NCI-H2029 treated with DMSO at 0.1 percent for 48 hours (cell line): ENCODE data around the gene ADGRV1.

Experiments
- DNase-seq: peaks from one replicate; lab custom pipeline; 2025; lab: John Stamatoyannopoulos, UW

The ADGRV1 gene

DNA sequence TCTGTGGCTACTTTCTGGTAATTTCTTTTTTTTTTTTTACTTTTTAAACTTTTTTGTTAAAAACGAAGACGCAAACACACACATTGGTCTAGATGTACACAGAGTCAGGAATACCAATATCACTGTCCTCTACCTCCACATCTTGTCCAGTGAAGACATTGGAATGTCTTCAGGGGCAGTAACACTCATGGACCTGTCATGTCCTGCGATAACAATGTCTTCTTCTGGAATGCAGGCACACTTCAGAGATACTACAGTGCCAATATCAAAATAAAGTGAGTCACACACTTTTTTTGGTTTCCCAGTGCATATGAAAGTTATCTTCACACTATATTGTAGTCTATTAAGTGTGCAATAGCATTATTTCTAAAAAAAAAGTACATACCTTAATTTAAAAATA, 648.7 kb downstream of the ADGRV1 start:
- DNase-seq = no peak

DNA sequence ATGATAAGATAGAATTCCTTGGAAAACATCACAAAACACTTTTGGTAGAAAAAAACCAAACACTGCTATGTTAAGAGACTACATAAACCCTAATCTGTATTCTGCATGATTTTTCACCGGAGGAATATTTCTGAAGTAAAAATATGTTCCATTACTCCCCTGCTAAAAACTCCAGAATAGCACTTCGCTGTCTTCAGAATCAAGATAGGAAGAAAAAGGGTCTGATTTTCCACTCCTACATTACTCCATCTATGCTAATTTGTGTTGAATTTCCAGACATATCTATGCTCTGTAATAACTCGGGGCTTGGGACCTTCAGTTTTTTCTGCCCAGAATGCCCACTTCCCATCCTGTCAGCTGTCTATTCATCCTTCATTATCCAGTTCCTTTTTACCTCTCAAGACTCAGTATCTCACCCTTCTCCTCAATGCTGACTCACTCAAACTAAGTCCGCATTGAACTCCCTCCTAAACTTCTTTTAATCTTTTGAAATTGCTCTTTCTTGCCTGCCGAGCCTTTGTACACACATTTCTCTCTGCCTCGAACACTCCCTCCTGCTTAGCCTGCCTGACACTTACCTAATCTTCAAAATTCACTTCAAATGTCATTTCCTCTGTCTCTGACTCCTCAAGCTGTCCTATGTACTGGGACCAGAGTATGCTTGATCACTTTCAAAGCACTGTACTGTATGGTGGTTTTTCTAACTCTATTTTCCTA, 653.6 kb downstream of the ADGRV1 start:
- DNase-seq = no peak

DNA sequence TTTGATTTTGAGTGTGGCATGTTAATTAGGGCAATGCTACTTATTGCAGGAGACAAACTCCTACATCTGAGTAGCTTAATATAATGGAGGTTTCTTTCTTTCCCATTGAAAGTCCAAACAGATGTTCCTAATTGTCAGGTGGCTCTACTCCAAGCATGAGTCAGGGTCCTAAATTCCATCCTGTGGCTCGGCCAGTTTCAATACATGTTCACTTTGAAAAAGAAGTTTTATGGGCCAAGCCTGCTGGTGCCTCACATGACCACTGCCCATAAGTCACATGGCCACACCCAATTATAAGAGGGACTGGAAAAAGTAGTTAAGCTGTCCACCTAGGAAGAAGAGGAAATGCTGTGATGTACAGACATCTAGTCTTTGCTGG, 654.1 kb downstream of the ADGRV1 start:
- DNase-seq = no peak
